ENCODE measurements around the gene PTPRS. TPM values are rescaled to one million over a fixed set of nuclear protein-coding genes. Genes with fewer than 3 reads are reported as not detected.

PTPRS gene
- total RNA-seq, 1 donor from 2014 or later = 234 TPM

- Mint-ChIP-seq H3K9me3 (ENCODE audit: low read depth) (peaks cover 5% of the 10 kb centered on the region), H3K27me3 (peaks cover 16% of the 10 kb centered on the region), H3K4me1 (ENCODE audit: low read depth) (peaks cover 2% of the 10 kb centered on the region), H3K4me3 (ENCODE audit: low read depth) (no peak overlapping the region), H3K27ac (no peak overlapping the region), H3K36me3 (ENCODE audit: insufficient read depth) (no peaks in the 10 kb centered on the region)
- DNase-seq (ENCODE audit: low spot score, unreplicated experiment) = no peak
- TF ChIP-seq CTCF (IDR thresholded peaks at IDR 0.05; ENCODE audit: unreplicated experiment) = peak; percentile 13
Measured at GRCh38 chr19:5349041-5349440, 8.4 kb upstream of the PTPRS start.

- H3K4me3 Mint-ChIP-seq (ENCODE audit: low read depth) = no peak overlapping the region
- peaks cover 22% of the 10 kb centered on the region for H3K27me3 Mint-ChIP-seq
- H3K4me1 Mint-ChIP-seq (ENCODE audit: low read depth) = no peaks in the 10 kb centered on the region
- no peak overlapping the region for H3K27ac Mint-ChIP-seq
- DNase-seq (ENCODE audit: low spot score, unreplicated experiment) = no peak
- H3K9me3 Mint-ChIP-seq (ENCODE audit: low read depth) = peaks cover 5% of the 10 kb centered on the region
- H3K36me3 Mint-ChIP-seq (ENCODE audit: insufficient read depth) = no peaks in the 10 kb centered on the region
- no peak for TF ChIP-seq CTCF (IDR thresholded peaks at IDR 0.05; ENCODE audit: unreplicated experiment)
Measured at GRCh38 chr19:5345895-5346386, 5.3 kb upstream of the PTPRS start.

- H3K9me3 Mint-ChIP-seq (ENCODE audit: low read depth) = peaks cover 5% of the 10 kb centered on the region
- H3K27ac Mint-ChIP-seq = no peak overlapping the region
- peaks cover 27% of the 10 kb centered on the region for H3K27me3 Mint-ChIP-seq
- no peak for TF ChIP-seq CTCF (IDR thresholded peaks at IDR 0.05; ENCODE audit: unreplicated experiment)
- peaks cover 6% of the 10 kb centered on the region for H3K4me1 Mint-ChIP-seq (ENCODE audit: low read depth)
- no peak for DNase-seq (ENCODE audit: low spot score, unreplicated experiment)
- H3K36me3 Mint-ChIP-seq (ENCODE audit: insufficient read depth) = no peaks in the 10 kb centered on the region
- no peak overlapping the region for H3K4me3 Mint-ChIP-seq (ENCODE audit: low read depth)
Measured at GRCh38 chr19:5343848-5344247, 3.2 kb upstream of the PTPRS start.

GRCh38 chr19:5342573-5343201, 2.1 kb upstream of the PTPRS start:
- Mint-ChIP-seq H3K4me3 (ENCODE audit: low read depth) (no peak overlapping the region), H3K36me3 (ENCODE audit: insufficient read depth) (no peaks in the 10 kb centered on the region), H3K4me1 (ENCODE audit: low read depth) (peaks cover 6% of the 10 kb centered on the region), H3K27ac (peak overlapping the region; percentile 70), H3K27me3 (peaks cover 27% of the 10 kb centered on the region), H3K9me3 (ENCODE audit: low read depth) (peaks cover 5% of the 10 kb centered on the region)
- DNase-seq (ENCODE audit: low spot score, unreplicated experiment) = no peak
- no peak for TF ChIP-seq CTCF (IDR thresholded peaks at IDR 0.05; ENCODE audit: unreplicated experiment)

- Mint-ChIP-seq H3K27ac (no peak overlapping the region), H3K4me1 (ENCODE audit: low read depth) (peaks cover 6% of the 10 kb centered on the region), H3K36me3 (ENCODE audit: insufficient read depth) (no peaks in the 10 kb centered on the region), H3K9me3 (ENCODE audit: low read depth) (no peaks in the 10 kb centered on the region), H3K27me3 (peaks cover 30% of the 10 kb centered on the region), H3K4me3 (ENCODE audit: low read depth) (peak overlapping the region; percentile 66)
- DNase-seq (ENCODE audit: low spot score, unreplicated experiment) = no peak
- TF ChIP-seq CTCF (IDR thresholded peaks at IDR 0.05; ENCODE audit: unreplicated experiment) = no peak
Measured at GRCh38 chr19:5341981-5342380, 1.4 kb upstream of the PTPRS start.
